GM18505 (cell line): Measurements from ENCODE around the gene SPOCK3.
"Not testable (repeated sequence)": the region's sequence is repeated elsewhere in the genome, so short reads cannot be mapped to it uniquely, and the experiment has no call there.

Experiments
- ATAC-seq: cut with Tn5 transposase; IDR thresholded peaks from one replicate; pipeline ENCODE4 v1.9.1; 2021; ENCODE audit not compliant: unreplicated experiment
- POLR2A ChIP-seq: IDR thresholded peaks from 4 replicates; pipeline ENCODE4 v1.6.1; 2011; ENCODE audit warnings: borderline replicate concordance; ENCODE audit not compliant: insufficient read depth, insufficient read length; ENCODE audit errors: extremely low read depth

Gene SPOCK3

DNA sequence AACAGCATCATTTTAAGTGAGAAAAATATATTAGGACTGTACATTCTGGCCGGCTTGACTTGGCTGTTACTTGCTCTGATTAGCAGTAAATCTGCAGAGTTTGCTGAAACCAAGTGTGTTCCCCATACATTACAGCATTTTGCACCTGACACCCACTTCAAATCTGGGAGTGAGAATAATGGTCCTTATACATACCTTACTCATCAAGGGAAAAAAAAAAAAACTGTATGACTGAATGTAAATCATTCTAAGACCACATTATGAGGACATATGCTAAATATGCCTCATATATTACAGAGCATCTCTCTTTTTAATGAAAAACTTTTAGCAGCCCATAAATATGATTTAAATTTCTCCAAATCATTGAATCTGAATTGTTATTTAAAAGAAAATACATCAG is 406.7 kb downstream of the SPOCK3 start:
- no peak for ATAC-seq
- TF ChIP-seq POLR2A = no peak

DNA sequence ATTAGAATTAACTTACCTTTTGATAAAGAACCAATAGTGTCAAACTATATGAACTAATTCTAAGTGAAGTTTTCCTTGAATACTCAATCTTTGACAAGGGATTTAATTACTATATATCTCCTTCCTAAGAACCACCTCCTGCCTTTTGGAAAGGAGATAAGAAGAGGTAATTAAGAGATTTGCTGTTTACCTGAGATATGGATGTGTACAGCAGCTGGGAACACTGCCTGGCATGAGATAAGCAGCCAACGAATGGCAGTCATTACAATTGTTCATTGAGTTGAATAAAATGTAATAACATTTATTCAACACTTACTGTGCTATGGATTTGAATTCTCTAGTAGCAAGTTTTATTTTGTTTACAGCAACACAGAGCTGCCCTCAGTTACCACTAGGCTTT is 407.1 kb downstream of the SPOCK3 start:
- no peak for TF ChIP-seq POLR2A
- ATAC-seq = no peak

DNA sequence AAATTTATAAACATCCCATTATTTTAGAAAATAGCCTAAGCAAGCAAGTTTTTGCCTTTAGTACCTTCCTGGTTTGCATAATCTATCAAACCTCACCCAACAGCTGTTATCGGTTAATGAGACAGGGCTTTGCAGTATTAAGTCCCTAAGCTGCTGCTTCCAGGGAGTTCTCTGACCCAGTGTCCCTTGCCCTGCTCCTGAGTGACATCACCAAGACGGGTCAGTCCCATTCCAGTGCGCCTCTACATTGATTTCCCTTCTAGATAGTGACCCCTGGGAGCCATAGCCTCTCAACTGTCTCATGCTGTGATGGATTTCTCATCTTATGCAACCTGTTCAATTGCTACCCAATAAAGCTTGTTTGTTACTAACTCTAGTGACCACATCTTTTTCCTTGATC is 410.4 kb downstream of the SPOCK3 start:
- ATAC-seq = no peak
- TF ChIP-seq POLR2A = no peak

DNA sequence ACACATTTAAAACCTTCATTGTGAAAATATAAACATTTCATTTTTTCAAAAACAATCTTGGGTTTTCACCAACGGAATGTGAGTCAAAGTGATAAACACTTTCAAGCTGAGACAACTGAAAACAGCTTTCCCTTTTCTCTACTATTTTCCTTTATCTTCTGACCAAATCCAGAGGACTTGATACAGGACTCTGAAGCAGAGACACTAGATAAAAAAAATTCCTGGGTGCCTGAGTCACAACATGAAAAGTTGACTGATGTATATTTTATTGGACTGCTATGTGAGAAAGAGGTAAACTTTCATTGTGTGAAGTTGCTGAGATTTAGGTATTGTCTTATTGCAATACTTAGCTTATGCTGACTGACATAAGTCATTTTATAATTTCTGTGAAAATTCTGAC is 411.2 kb downstream of the SPOCK3 start:
- TF ChIP-seq POLR2A = no peak
- no peak for ATAC-seq

GRCh38 chr4:166822386-166822785 is 411.9 kb downstream of the SPOCK3 start:
- ATAC-seq = no peak
- TF ChIP-seq POLR2A = no peak

- TF ChIP-seq POLR2A = no peak
- no peak for ATAC-seq
These were observed 417.4 kb downstream of the SPOCK3 start for GRCh38 chr4:166816890-166817289.

GRCh38 chr4:166808380-166808779 is 425.9 kb downstream of the SPOCK3 start:
- no peak for TF ChIP-seq POLR2A
- no peak for ATAC-seq

- TF ChIP-seq POLR2A = no peak
- ATAC-seq = no peak
These were observed 431.9 kb downstream of the SPOCK3 start for GRCh38 chr4:166802346-166802745.

DNA sequence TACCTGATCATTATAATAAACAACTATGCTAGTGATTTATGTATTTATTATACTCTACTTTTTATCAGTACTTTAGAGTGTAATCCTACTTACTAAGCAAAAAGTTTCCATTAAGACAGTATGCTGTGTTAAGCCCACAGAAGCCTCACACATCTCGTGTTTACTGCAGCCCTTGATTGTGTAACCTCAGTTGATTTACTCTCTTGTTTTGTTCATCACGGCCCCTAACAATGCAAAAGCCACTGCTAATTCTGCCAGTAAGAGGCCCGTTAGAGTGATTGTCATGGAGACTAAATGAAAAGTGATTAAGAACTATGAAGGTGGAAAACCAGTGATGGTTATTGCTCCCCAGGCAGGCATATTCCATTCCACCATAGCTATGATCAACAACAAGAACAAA is 436.2 kb downstream of the SPOCK3 start:
- no peak for ATAC-seq
- no peak for TF ChIP-seq POLR2A

DNA sequence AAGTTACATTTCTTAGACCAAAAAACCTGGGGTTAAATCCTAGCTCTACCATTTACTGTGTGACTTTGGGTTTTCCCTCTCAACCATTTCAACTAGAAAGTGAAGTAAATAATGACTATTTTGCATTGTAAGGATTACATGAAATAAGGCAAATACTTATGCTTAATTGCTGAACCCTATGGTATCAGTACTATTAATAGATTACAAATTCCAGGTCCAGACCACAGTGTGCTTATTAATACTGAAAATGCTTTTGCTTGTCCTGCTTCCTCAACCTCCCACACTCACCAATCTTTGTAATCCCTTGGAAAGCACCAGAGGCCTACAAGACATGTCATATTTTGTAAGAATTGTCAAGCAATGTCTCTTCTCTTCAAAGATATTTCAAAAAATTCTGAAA is 456.5 kb downstream of the SPOCK3 start:
- no peak for ATAC-seq
- TF ChIP-seq POLR2A = no peak

DNA sequence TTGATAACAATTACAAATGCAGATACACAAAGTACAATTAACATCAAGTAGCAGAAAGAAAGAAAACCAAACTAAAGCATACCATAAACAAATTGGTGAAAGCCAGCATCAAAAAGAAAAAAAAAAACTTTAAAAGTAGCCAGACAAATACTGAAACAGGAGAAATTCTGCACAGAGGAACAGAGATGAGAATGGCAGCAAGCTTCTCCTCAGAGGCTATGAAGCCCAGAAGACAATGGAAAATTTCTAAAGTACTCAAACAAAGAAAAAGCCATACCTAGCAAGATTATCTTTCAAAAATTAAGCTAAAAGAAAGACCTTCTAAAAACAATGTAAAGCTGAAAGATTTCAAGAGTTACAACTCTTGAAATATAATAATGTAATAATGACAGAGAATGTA is 471.3 kb downstream of the SPOCK3 start:
- TF ChIP-seq POLR2A = no peak
- ATAC-seq = no peak

- no peak for ATAC-seq
- TF ChIP-seq POLR2A = no peak
These were observed 492.6 kb downstream of the SPOCK3 start for GRCh38 chr4:166741742-166742141.

GRCh38 chr4:166739215-166739614 is 495.1 kb downstream of the SPOCK3 start:
- ATAC-seq = not testable (repeated sequence)

- no peak for ATAC-seq
- no peak for TF ChIP-seq POLR2A
These were observed 496.9 kb downstream of the SPOCK3 start for GRCh38 chr4:166737430-166737829.

GRCh38 chr4:166735553-166735952 is 498.7 kb downstream of the SPOCK3 start:
- no peak for TF ChIP-seq POLR2A
- no peak for ATAC-seq

DNA sequence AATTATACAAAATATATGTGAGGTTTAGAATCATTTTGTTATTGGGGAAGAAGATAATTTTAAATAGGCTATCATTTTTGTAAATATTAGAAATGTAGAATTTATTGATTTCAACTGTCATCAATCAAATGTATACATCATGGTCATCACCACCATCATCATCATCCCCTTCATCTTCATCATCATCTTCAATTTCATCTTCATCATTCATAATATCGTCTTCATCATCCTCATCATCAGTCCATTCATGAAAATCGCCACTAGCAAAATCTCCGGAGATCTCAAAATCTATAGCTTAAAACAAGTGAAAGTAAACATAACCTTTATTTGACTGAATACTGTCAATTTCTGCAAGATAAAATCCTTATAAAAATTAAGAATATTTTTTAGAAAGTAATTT is 499.5 kb downstream of the SPOCK3 start:
- TF ChIP-seq POLR2A = no peak

GRCh38 chr4:166733686-166734085 is 500.6 kb downstream of the SPOCK3 start:
- no peak for TF ChIP-seq POLR2A

More for the DNA sequence above, 499.5 kb downstream of the SPOCK3 start:
- no peak for ATAC-seq

DNA sequence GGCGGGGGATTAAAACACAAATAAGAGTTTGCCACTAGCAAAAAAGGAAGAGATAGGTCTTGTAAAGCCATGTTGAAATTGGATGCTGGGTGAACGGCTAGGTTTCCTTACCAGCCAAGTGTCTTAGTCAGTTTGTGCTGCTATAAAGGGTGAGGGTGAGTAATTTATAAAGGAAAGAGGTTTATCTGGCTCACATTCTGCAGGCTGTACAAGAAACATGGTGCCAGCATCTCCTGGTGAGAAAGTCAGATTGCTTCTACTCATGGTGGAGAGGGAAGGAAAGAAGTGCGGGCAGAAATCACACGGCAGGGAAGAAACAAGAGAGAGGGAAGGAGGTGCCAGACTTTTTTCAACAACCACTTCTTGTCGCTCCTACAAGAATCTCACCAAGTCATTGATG is 507.5 kb downstream of the SPOCK3 start:
- no peak for TF ChIP-seq POLR2A
- no peak for ATAC-seq

More at GRCh38 chr4:166733686-166734085, 500.6 kb downstream of the SPOCK3 start:
- ATAC-seq = no peak
